Renal pelvis (tissue), 12 donors: ENCODE measurements around the gene PPP2R2B. TPM values are rescaled to one million over a fixed set of nuclear protein-coding genes. Genes with fewer than 3 reads are reported as not detected.

Experiments used
- DNase-seq: peaks from one replicate; pipeline ENCODE4 v3.0.0-alpha.2; 2013
- long read RNA-seq, 16 experiments: transcript quantifications; one replicate each; lab custom pipeline, GENCODE V29; 2026
- polyA plus RNA-seq, 3 donors: library from polyadenylated mRNA; unstranded; fragments of 120-200 nt; gene quantifications; one replicate each; pipeline ENCODE4 v1.2.1, GENCODE V29; 2013; ENCODE audit not compliant: insufficient read length in 3 of 3

Gene PPP2R2B
- polyA plus RNA-seq, result 10 to 100 TPM; 13.4 to 16.6 (median 14.7) TPM
- long read RNA-seq, donor 1, full-length matches to known transcripts, result 5 of 5 reads
- long read RNA-seq, donor 1, partial matches to known transcripts, result 0 of 5 reads
- long read RNA-seq, donor 1, other reads (novel, unspliced or antisense), result 0 of 5 reads
- long read RNA-seq, donor 2, full-length matches to known transcripts, result 3 of 3 reads
- long read RNA-seq, donor 2, partial matches to known transcripts, result 0 of 3 reads
- long read RNA-seq, donor 2, other reads (novel, unspliced or antisense), result 0 of 3 reads
- long read RNA-seq, donor 3, full-length matches to known transcripts, result 3 of 3 reads
- long read RNA-seq, donor 3, partial matches to known transcripts, result 0 of 3 reads
- long read RNA-seq, donor 3, other reads (novel, unspliced or antisense), result 0 of 3 reads
- long read RNA-seq, donor 4, partial matches to known transcripts, result 0 of 2 reads
- long read RNA-seq, donor 4, other reads (novel, unspliced or antisense), result 0 of 2 reads
- long read RNA-seq, donor 5, result 0 reads
- long read RNA-seq, donor 6, full-length matches to known transcripts, result 5 of 5 reads
- long read RNA-seq, donor 6, partial matches to known transcripts, result 0 of 5 reads
- long read RNA-seq, donor 6, other reads (novel, unspliced or antisense), result 0 of 5 reads
- long read RNA-seq, donor 7, full-length matches to known transcripts, result 3 of 3 reads
- long read RNA-seq, donor 7, partial matches to known transcripts, result 0 of 3 reads
- long read RNA-seq, donor 7, other reads (novel, unspliced or antisense), result 0 of 3 reads
- long read RNA-seq, donor 8, full-length matches to known transcripts, result 3 of 3 reads
- long read RNA-seq, donor 8, partial matches to known transcripts, result 0 of 3 reads
- long read RNA-seq, donor 8, other reads (novel, unspliced or antisense), result 0 of 3 reads
- long read RNA-seq, donor 9, partial matches to known transcripts, result 0 of 2 reads
- long read RNA-seq, donor 9, other reads (novel, unspliced or antisense), result 0 of 2 reads
- long read RNA-seq, donor 10, full-length matches to known transcripts, result 2 of 2 reads
- long read RNA-seq, donor 10, partial matches to known transcripts, result 0 of 2 reads
- long read RNA-seq, donor 10, other reads (novel, unspliced or antisense), result 0 of 2 reads
- long read RNA-seq, donor 11, partial matches to known transcripts, result 0 of 1 reads
- long read RNA-seq, donor 11, other reads (novel, unspliced or antisense), result 0 of 1 reads
- long read RNA-seq, donor 12, partial matches to known transcripts, result 0 of 4 reads
- long read RNA-seq, donor 12, other reads (novel, unspliced or antisense), result 0 of 4 reads
- long read RNA-seq, donor 13, partial matches to known transcripts, result 0 of 1 reads
- long read RNA-seq, donor 13, other reads (novel, unspliced or antisense), result 0 of 1 reads
- long read RNA-seq, donor 14, partial matches to known transcripts, result 0 of 1 reads
- long read RNA-seq, donor 14, other reads (novel, unspliced or antisense), result 0 of 1 reads
- long read RNA-seq, donor 15, full-length matches to known transcripts, result 3 of 3 reads
- long read RNA-seq, donor 15, partial matches to known transcripts, result 0 of 3 reads
- long read RNA-seq, donor 15, other reads (novel, unspliced or antisense), result 0 of 3 reads
- long read RNA-seq, donor 16, partial matches to known transcripts, result 0 of 4 reads
- long read RNA-seq, donor 16, other reads (novel, unspliced or antisense), result 0 of 4 reads

- peak; percentile 38 for DNase-seq
These were observed at the start of gene PPP2R2B for GRCh38 chr5:146878476-146879172. PPP2R2B (minus strand) TSS chr5:146878757.

- DNase-seq, result no peak
These were observed 45.6 kb upstream of the PPP2R2B start for GRCh38 chr5:146924132-146924531.

GRCh38 chr5:146921225-146921624 is 42.7 kb upstream of the PPP2R2B start:
- DNase-seq, result no peak

- DNase-seq, result no peak
These were observed 41.9 kb upstream of the PPP2R2B start for GRCh38 chr5:146920351-146920881.

- DNase-seq, result peak; percentile 37
These were observed 40.7 kb upstream of the PPP2R2B start for GRCh38 chr5:146919304-146919703.

GRCh38 chr5:146917931-146918330 is 39.4 kb upstream of the PPP2R2B start:
- DNase-seq, result no peak

- no peak for DNase-seq
These were observed 34.3 kb upstream of the PPP2R2B start for GRCh38 chr5:146912874-146913273.

- no peak for DNase-seq
These were observed 31.7 kb upstream of the PPP2R2B start for GRCh38 chr5:146910239-146910638.

- no peak for DNase-seq
These were observed 30.9 kb upstream of the PPP2R2B start for GRCh38 chr5:146909255-146910068.

- no peak for DNase-seq
These were observed 28.2 kb upstream of the PPP2R2B start for GRCh38 chr5:146906803-146907202.

- DNase-seq, result no peak
These were observed 26.3 kb upstream of the PPP2R2B start for GRCh38 chr5:146904890-146905289.

GRCh38 chr5:146903789-146904188 is 25.2 kb upstream of the PPP2R2B start:
- DNase-seq, result no peak

GRCh38 chr5:146902471-146902870 is 23.9 kb upstream of the PPP2R2B start:
- no peak for DNase-seq

- DNase-seq, result no peak
These were observed 18.5 kb upstream of the PPP2R2B start for GRCh38 chr5:146897061-146897460.

GRCh38 chr5:146894753-146895521 is 16.4 kb upstream of the PPP2R2B start:
- DNase-seq, result no peak

- DNase-seq, result no peak
These were observed 15.4 kb upstream of the PPP2R2B start for GRCh38 chr5:146893991-146894390.

- DNase-seq, result no peak
These were observed 13.7 kb upstream of the PPP2R2B start for GRCh38 chr5:146892231-146892630.

- DNase-seq, result no peak
These were observed 13.0 kb upstream of the PPP2R2B start for GRCh38 chr5:146891511-146891910.
